MM.1S (cell line): Measurements from ENCODE around the gene THAP9.
A peak's percentile ranks its signal among the peaks of the same experiment; 100 is the strongest.

ENCODE experiments used
- DNase-seq: peaks from one replicate; pipeline ENCODE4 v3.0.0-alpha.2; 2015
- H2AFZ ChIP-seq: fragments of 300-600 bp; sonication (generic); 2 replicates; pipeline ENCODE4 v1.6.0; 2016; ENCODE audit warnings: antibody characterized with exemption, low read length
- H3F3A ChIP-seq: fragments of 300-600 bp; sonication (generic); 2 replicates; pipeline ENCODE4 v1.6.1; 2016; ENCODE audit warnings: mild to moderate bottlenecking, antibody characterized with exemption, low read length, moderate library complexity, mixed read lengths; ENCODE audit not compliant: insufficient read depth
- H3K27ac ChIP-seq: fragments of 300-600 bp; sonication (generic); 2 replicates; pipeline ENCODE4 v1.5.1; 2016; ENCODE audit warnings: mild to moderate bottlenecking, low read length
- H3K27me3 ChIP-seq: fragments of 300-600 bp; sonication (generic); replicated peaks from 2 replicates; pipeline ENCODE4 v1.6.0; 2016; ENCODE audit warnings: low read length; ENCODE audit not compliant: insufficient read depth
- H3K36me3 ChIP-seq: fragments of 300-600 bp; sonication (generic); replicated peaks from 2 replicates; pipeline ENCODE4 v1.6.1; 2016; ENCODE audit warnings: mild to moderate bottlenecking, low read length, mixed read lengths; ENCODE audit not compliant: insufficient read depth
- H3K4me1 ChIP-seq: fragments of 300-600 bp; sonication (generic); 2 replicates; pipeline ENCODE4 v1.6.1; 2016; ENCODE audit warnings: low read length, mixed read lengths
- H3K4me2 ChIP-seq: fragments of 300-600 bp; sonication (generic); 2 replicates; pipeline ENCODE4 v1.6.0; 2016; ENCODE audit warnings: low read depth, low read length
- H3K4me3 ChIP-seq: fragments of 300-600 bp; sonication (generic); 2 replicates; pipeline ENCODE4 v1.5.1; 2016; ENCODE audit warnings: low read length, mixed read lengths
- H3K79me2 ChIP-seq: fragments of 300-600 bp; sonication (generic); 2 replicates; pipeline ENCODE4 v1.6.1; 2016; ENCODE audit warnings: mixed run types, low read length, mixed read lengths
- H3K9ac ChIP-seq: fragments of 300-600 bp; sonication (generic); 2 replicates; pipeline ENCODE4 v1.6.1; 2016; ENCODE audit warnings: low read length, mixed read lengths
- H3K9me2 ChIP-seq: fragments of 300-600 bp; sonication (generic); replicated peaks from 2 replicates; pipeline ENCODE4 v1.6.1; 2016; ENCODE audit warnings: mild to moderate bottlenecking, low read length, mixed read lengths; ENCODE audit not compliant: insufficient read depth
- H3K9me3 ChIP-seq: fragments of 300-600 bp; sonication (generic); replicated peaks from 2 replicates; pipeline ENCODE4 v1.6.1; 2016; ENCODE audit warnings: mild to moderate bottlenecking, low read length, mixed read lengths; ENCODE audit not compliant: insufficient read depth
- H4K20me1 ChIP-seq: fragments of 300-600 bp; sonication (generic); 2 replicates; pipeline ENCODE4 v1.6.1; 2016; ENCODE audit warnings: mild to moderate bottlenecking, low read length, moderate library complexity, mixed read lengths; ENCODE audit not compliant: insufficient read depth
- EZH2 ChIP-seq: fragments of 300-600 bp; sonication (generic); optimal IDR thresholded peaks from 2 replicates; pipeline ENCODE3; 2017; ENCODE audit warnings: low read depth, mild to moderate bottlenecking, antibody characterized with exemption, low read length, mixed read lengths
- EZH2phosphoT487 ChIP-seq: fragments of 300-600 bp; sonication (generic); IDR thresholded peaks from 2 replicates; pipeline ENCODE4 v1.6.1; 2018; ENCODE audit warnings: antibody characterized with exemption, low read length
- TF ChIP-seq, protein P1 (sequence below): fragments of 300-600 bp; sonication (generic); IDR thresholded peaks from 2 replicates; pipeline ENCODE4 v1.5.1; 2016; ENCODE audit warnings: antibody characterized with exemption, low read length, mixed read lengths

THAP9 gene

DNA sequence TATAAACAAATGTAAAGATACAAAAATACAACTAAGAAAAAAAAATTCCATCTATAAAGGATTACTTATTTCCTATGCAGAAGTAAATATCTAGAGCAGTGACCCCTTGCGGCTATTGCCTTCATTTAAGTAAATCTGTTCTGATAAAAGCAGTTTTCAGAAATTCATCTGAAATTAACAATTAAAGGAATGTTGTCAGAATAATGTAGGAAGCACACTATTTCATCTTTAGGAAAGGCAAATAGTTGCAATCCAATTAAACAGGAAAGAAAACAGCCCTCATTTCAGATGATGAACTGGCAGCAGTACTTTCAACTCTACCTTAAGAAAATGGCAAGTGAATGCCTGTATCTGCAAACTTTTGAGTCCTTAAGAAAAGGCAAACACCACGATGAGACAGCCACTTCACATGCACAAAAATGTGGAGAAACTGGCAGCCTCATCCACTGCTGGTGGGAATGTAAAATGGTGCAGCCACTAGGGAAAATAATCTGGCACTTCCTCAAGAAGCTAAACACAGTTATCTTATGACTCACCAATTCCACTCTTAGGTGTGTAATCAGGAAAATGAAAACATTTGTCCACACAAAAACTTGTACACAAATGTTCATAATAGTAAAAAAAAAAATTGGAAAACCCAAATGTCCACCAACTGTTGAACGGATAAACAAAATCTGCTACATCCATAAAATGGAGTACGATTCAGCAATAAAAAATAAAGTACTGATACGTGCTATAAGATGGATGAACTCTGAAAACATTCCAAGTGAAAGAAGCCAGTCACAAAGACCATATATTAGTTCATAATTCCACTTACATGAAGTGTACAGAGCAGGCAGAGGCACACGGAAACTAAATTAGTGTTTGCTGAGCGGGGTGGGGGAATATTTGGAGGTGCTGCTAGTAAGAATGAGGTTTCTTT, 2.0 kb upstream of the THAP9 start:
- peaks cover under 1% of the 10 kb centered on the region; the same call in 1 of the 2 replicates for H3K27me3 ChIP-seq
- H3K4me3 ChIP-seq: peak overlapping the region; percentile 79
- H2AFZ ChIP-seq: no peak overlapping the region
- H3K36me3 ChIP-seq: peaks cover 5% of the 10 kb centered on the region; the same call in 1 of the 2 replicates
- no peaks in the 10 kb centered on the region for H3K9me2 ChIP-seq
- peak; percentile 44 for DNase-seq
- H3F3A ChIP-seq: peaks cover 25% of the 10 kb centered on the region
- peaks cover 3% of the 10 kb centered on the region; the same call in 1 of the 2 replicates for H3K4me1 ChIP-seq
- peak overlapping the region; percentile 77 for H3K4me2 ChIP-seq
- peak overlapping the region; percentile 70; the same call in 1 of the 2 replicates for H3K9ac ChIP-seq
- H3K27ac ChIP-seq: peak overlapping the region; percentile 2; the same call in 1 of the 2 replicates
- H4K20me1 ChIP-seq: peaks cover 7% of the 10 kb centered on the region; the same call in 1 of the 2 replicates
- TF ChIP-seq EZH2 (no peak), EZH2phosphoT487 (no peak)
- TF ChIP-seq, protein P1, sequence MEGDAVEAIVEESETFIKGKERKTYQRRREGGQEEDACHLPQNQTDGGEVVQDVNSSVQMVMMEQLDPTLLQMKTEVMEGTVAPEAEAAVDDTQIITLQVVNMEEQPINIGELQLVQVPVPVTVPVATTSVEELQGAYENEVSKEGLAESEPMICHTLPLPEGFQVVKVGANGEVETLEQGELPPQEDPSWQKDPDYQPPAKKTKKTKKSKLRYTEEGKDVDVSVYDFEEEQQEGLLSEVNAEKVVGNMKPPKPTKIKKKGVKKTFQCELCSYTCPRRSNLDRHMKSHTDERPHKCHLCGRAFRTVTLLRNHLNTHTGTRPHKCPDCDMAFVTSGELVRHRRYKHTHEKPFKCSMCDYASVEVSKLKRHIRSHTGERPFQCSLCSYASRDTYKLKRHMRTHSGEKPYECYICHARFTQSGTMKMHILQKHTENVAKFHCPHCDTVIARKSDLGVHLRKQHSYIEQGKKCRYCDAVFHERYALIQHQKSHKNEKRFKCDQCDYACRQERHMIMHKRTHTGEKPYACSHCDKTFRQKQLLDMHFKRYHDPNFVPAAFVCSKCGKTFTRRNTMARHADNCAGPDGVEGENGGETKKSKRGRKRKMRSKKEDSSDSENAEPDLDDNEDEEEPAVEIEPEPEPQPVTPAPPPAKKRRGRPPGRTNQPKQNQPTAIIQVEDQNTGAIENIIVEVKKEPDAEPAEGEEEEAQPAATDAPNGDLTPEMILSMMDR: peak; percentile 58
- H3K79me2 ChIP-seq: peaks cover 72% of the 10 kb centered on the region
- H3K9me3 ChIP-seq: no peaks in the 10 kb centered on the region

GRCh38 chr4:82899374-82900065, 1.0 kb upstream of the THAP9 start:
- TF ChIP-seq, protein P1: no peak
- TF ChIP-seq EZH2: no peak
- no peak for TF ChIP-seq EZH2phosphoT487
- Histone ChIP-seq H3F3A (peaks cover 26% of the 10 kb centered on the region), H3K36me3 (peaks cover 5% of the 10 kb centered on the region; the same call in 1 of the 2 replicates), H3K79me2 (peaks cover 65% of the 10 kb centered on the region), H3K9ac (peak overlapping the region; percentile 70), H3K4me1 (peaks cover 4% of the 10 kb centered on the region; the same call in 1 of the 2 replicates), H3K27ac (peak overlapping the region; percentile 93), H4K20me1 (peaks cover 7% of the 10 kb centered on the region; the same call in 1 of the 2 replicates), H3K9me2 (no peaks in the 10 kb centered on the region), H2AFZ (peak overlapping the region; percentile 75), H3K4me3 (peak overlapping the region; percentile 79), H3K9me3 (no peaks in the 10 kb centered on the region), H3K4me2 (peak overlapping the region; percentile 77), H3K27me3 (peaks cover 3% of the 10 kb centered on the region; the same call in 1 of the 2 replicates)
- DNase-seq: peak; percentile 17

DNA sequence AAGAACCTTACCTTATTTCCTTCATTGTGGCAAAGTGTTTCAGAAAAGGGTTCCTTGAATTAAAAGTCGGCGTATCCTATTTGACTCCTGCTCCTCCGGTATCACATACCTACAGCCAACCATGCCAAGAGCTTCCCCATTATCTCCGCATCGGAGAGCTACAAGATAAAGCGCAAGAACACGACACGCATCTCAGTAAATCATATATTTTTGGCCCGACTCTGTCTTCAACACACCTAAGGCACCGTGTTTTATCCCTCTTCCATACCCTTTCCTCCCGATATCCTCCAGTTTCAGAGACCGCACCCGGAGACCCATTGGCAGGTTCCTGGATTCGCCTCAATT, 497 bp upstream of the THAP9 start:
- Histone ChIP-seq H2AFZ (peak overlapping the region; percentile 75), H3K27ac (peak overlapping the region; percentile 93), H3K27me3 (peaks cover 3% of the 10 kb centered on the region; the same call in 1 of the 2 replicates), H3K79me2 (peaks cover 60% of the 10 kb centered on the region), H4K20me1 (peaks cover 7% of the 10 kb centered on the region; the same call in 1 of the 2 replicates), H3K9me3 (no peaks in the 10 kb centered on the region), H3K4me1 (peaks cover 7% of the 10 kb centered on the region; the same call in 1 of the 2 replicates), H3K36me3 (peaks cover 5% of the 10 kb centered on the region; the same call in 1 of the 2 replicates), H3K9ac (peak overlapping the region; percentile 70), H3K4me2 (peak overlapping the region; percentile 77), H3F3A (peaks cover 30% of the 10 kb centered on the region), H3K4me3 (peak overlapping the region; percentile 79), H3K9me2 (no peaks in the 10 kb centered on the region)
- TF ChIP-seq EZH2: no peak
- TF ChIP-seq, protein P1: no peak
- no peak for TF ChIP-seq EZH2phosphoT487
- peak; percentile 47 for DNase-seq
